ENCODE data around the gene MIX23. TPM values are rescaled to one million over a fixed set of nuclear protein-coding genes. Genes with fewer than 3 reads are reported as not detected.

Gene MIX23
- total RNA-seq, 2 experiments from 2014 or later = 154 to 168 TPM

- H3K4me1 Mint-ChIP-seq (ENCODE audit: low read depth) = peaks cover 8% of the 10 kb centered on the region
- ATAC-seq = no peak
- ChIA-PET CTCF (no interaction called here), POLR2A (interaction anchor here (0.5 to 0.7 kb wide), 2 partner anchors 16 to 464 kb away, joined by 3 to 4 read pairs; no protein-coding TSS in a partner anchor)
- TF ChIP-seq, protein P1, sequence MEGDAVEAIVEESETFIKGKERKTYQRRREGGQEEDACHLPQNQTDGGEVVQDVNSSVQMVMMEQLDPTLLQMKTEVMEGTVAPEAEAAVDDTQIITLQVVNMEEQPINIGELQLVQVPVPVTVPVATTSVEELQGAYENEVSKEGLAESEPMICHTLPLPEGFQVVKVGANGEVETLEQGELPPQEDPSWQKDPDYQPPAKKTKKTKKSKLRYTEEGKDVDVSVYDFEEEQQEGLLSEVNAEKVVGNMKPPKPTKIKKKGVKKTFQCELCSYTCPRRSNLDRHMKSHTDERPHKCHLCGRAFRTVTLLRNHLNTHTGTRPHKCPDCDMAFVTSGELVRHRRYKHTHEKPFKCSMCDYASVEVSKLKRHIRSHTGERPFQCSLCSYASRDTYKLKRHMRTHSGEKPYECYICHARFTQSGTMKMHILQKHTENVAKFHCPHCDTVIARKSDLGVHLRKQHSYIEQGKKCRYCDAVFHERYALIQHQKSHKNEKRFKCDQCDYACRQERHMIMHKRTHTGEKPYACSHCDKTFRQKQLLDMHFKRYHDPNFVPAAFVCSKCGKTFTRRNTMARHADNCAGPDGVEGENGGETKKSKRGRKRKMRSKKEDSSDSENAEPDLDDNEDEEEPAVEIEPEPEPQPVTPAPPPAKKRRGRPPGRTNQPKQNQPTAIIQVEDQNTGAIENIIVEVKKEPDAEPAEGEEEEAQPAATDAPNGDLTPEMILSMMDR (IDR thresholded peaks at IDR 0.05) = no peak
- no peak overlapping the region for H3K27ac Mint-ChIP-seq
- H3K27me3 Mint-ChIP-seq = peaks cover 1% of the 10 kb centered on the region
- peaks cover 4% of the 10 kb centered on the region for H3K9me3 Mint-ChIP-seq
- H3K36me3 Mint-ChIP-seq (ENCODE audit: low read depth) = no peaks in the 10 kb centered on the region
- H3K4me3 Mint-ChIP-seq = no peak overlapping the region
- no peak for DNase-seq
- intact Hi-C loops (cut with micrococcal nuclease) = no loop called here
Observed at GRCh38 chr3:122316368-122316767, 66.7 kb downstream of the MIX23 start.

- CTCF ChIA-PET = no interaction called here
- H3K9me3 Mint-ChIP-seq = peaks cover 4% of the 10 kb centered on the region
Observed at GRCh38 chr3:122315619-122316018, 67.4 kb downstream of the MIX23 start.

GRCh38 chr3:122314228-122314876 lies 68.7 kb downstream of the MIX23 start:
- intact Hi-C loops (cut with micrococcal nuclease) = no loop called here
- Mint-ChIP-seq H3K9me3 (peaks cover 1% of the 10 kb centered on the region), H3K27me3 (peaks cover 1% of the 10 kb centered on the region), H3K4me3 (no peak overlapping the region), H3K4me1 (ENCODE audit: low read depth) (peaks cover 6% of the 10 kb centered on the region), H3K36me3 (ENCODE audit: low read depth) (no peaks in the 10 kb centered on the region), H3K27ac (no peak overlapping the region)
- DNase-seq = no peak
- CTCF ChIA-PET = interaction anchor here (1.3 to 2.1 kb wide), 3 partner anchors 8 to 213 kb away, joined by 4 to 9 read pairs (median 5); no protein-coding TSS in a partner anchor
- TF ChIP-seq, protein P1 (IDR thresholded peaks at IDR 0.05) = no peak
- POLR2A ChIA-PET = no interaction called here
- ATAC-seq = no peak

More at GRCh38 chr3:122315619-122316018, 67.4 kb downstream of the MIX23 start:
- TF ChIP-seq, protein P1 (IDR thresholded peaks at IDR 0.05) = no peak
- ATAC-seq (no peak), DNase-seq (no peak)
- Mint-ChIP-seq H3K27me3 (peaks cover 1% of the 10 kb centered on the region), H3K27ac (no peak overlapping the region), H3K4me3 (no peak overlapping the region), H3K4me1 (ENCODE audit: low read depth) (peaks cover 6% of the 10 kb centered on the region), H3K36me3 (ENCODE audit: low read depth) (no peaks in the 10 kb centered on the region)
- POLR2A ChIA-PET = no interaction called here
- intact Hi-C loops (cut with micrococcal nuclease) = no loop called here

DNA sequence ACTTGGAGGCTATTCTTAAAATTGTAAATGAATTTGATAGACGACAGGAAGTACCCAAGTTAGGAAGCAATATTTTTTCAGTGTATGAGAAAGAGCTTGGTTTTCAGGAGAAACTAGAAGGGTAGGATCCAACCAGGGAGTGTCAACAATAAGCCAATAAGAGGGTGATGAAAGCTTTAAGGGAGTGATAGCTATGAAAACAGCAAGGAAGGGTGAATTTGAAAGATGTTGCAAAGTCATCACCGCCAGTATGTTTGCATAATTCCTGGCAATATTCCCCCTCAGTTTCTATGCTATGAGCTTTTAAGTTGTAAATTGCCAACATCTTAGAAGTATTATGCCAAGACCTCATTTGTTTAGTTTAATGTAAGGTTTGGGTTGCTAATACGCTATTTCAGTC lies 69.8 kb downstream of the MIX23 start:
- Mint-ChIP-seq H3K9me3 (no peaks in the 10 kb centered on the region), H3K4me3 (no peak overlapping the region), H3K36me3 (ENCODE audit: low read depth) (no peaks in the 10 kb centered on the region), H3K27ac (no peak overlapping the region), H3K27me3 (peaks cover 1% of the 10 kb centered on the region), H3K4me1 (ENCODE audit: low read depth) (peaks cover 6% of the 10 kb centered on the region)
- ATAC-seq (no peak), DNase-seq (no peak)
- TF ChIP-seq, protein P1 (IDR thresholded peaks at IDR 0.05) = no peak
- ChIA-PET POLR2A (no interaction called here), CTCF (interaction anchor here (0.8 to 2.1 kb wide), 5 partner anchors 8 to 212 kb away, joined by 3 to 9 read pairs (median 4); no protein-coding TSS in a partner anchor)
- intact Hi-C loops (cut with micrococcal nuclease) = no loop called here

DNA sequence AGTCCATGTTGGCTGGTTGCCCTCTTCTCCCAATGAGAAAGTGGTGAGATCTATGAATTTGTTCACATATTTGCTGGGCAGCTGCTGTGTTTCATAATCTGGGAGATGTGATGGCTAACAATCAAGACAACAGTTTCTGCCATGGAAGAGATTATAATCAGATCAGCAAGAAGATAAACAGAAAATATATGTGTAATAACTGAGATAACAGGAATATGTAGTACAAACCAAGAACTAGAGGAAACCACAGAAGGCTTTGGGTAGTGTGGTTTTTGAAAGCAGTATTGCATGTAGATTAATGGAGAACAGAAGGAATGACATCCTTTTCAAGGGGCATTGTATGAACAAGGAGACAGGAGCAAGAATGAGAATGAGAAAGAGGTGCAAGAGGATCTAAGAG lies 70.2 kb downstream of the MIX23 start:
- intact Hi-C loops (cut with micrococcal nuclease) = no loop called here
- POLR2A ChIA-PET = no interaction called here
- no peaks in the 10 kb centered on the region for H3K36me3 Mint-ChIP-seq (ENCODE audit: low read depth)
- TF ChIP-seq, protein P1 (IDR thresholded peaks at IDR 0.05) = no peak
- DNase-seq (no peak), ATAC-seq (no peak)
- peaks cover 1% of the 10 kb centered on the region for H3K27me3 Mint-ChIP-seq
- CTCF ChIA-PET = interaction anchor here (0.8 to 2.1 kb wide), 5 partner anchors 9 to 211 kb away, joined by 3 to 9 read pairs (median 4); no protein-coding TSS in a partner anchor
- no peaks in the 10 kb centered on the region for H3K9me3 Mint-ChIP-seq
- H3K27ac Mint-ChIP-seq = no peak overlapping the region
- H3K4me3 Mint-ChIP-seq = no peak overlapping the region
- peaks cover 6% of the 10 kb centered on the region for H3K4me1 Mint-ChIP-seq (ENCODE audit: low read depth)
